IMR-90 (cell line): Measurements from ENCODE around the gene SPDEF. TPM values are rescaled to one million over a fixed set of nuclear protein-coding genes. Genes with fewer than 3 reads are reported as not detected.

Experiments used
- ATAC-seq: fragments of 200-7000 bp; cut with Tn5 transposase; 2 replicates; pipeline ENCODE4 v1.9.1; 2020; ENCODE audit warnings: low read depth, mild to moderate bottlenecking, moderate library complexity
- BruUV-seq: library from RNA; stranded (reverse); fragments of 400-500 nt; replicated peaks from 2 replicates; lab custom pipeline; 2021; lab: Mats Ljungman, UMichigan
- CTCF ChIA-PET: fragments of 300-600 bp; formaldehyde crosslinking; extraction: SDS; loops from one replicate; lab custom pipeline; 2021; ENCODE audit warnings: antibody characterized with exemption; lab: Yijun Ruan, JAX
- POLR2A ChIA-PET: fragments of 300-600 bp; sonication (Branson Sonifier 250); formaldehyde crosslinking; loops from one replicate; lab custom pipeline; 2022; ENCODE audit warnings: antibody characterized with exemption; ENCODE audit not compliant: unreplicated experiment; lab: Charles Lee
- DNase-seq: peaks from one replicate; pipeline ENCODE4 v3.0.0; 2013
- H2AFZ ChIP-seq: replicated peaks from 2 replicates; pipeline ENCODE3; 2013; ENCODE audit warnings: low read length, mild to moderate bottlenecking; ENCODE audit not compliant: poor library complexity
- H2AK5ac ChIP-seq: 2 replicates; pipeline ENCODE4 v1.6.1; 2013; ENCODE audit warnings: low read depth, low read length, inconsistent platforms
- H2AK9ac ChIP-seq: replicated peaks from 2 replicates; pipeline ENCODE3; 2013; ENCODE audit warnings: mild to moderate bottlenecking, low read depth, low read length, moderate library complexity; ENCODE audit not compliant: poor library complexity
- H2BK120ac ChIP-seq: 2 replicates; pipeline ENCODE4 v1.6.1; 2013; ENCODE audit warnings: low read depth, low read length, inconsistent platforms
- H2BK15ac ChIP-seq: 3 replicates; pipeline ENCODE4 v1.6.1; 2013; ENCODE audit warnings: low read depth, low read length, inconsistent platforms
- H2BK20ac ChIP-seq: 2 replicates; pipeline ENCODE4 v1.6.1; 2013; ENCODE audit warnings: low read depth, mild to moderate bottlenecking, inconsistent platforms, low read length, moderate library complexity
- H2BK5ac ChIP-seq: 2 replicates; pipeline ENCODE4 v1.6.1; 2013; ENCODE audit warnings: mild to moderate bottlenecking, low read depth, low read length, inconsistent platforms; ENCODE audit not compliant: poor library complexity, severe bottlenecking
- H3K14ac ChIP-seq: replicated peaks from 2 replicates; pipeline ENCODE4 v1.6.1; 2013; ENCODE audit warnings: low read depth, low read length, inconsistent platforms
- H3K18ac ChIP-seq: 2 replicates; pipeline ENCODE4 v1.6.1; 2013; ENCODE audit warnings: low read depth, low read length, control low read depth
- H3K23ac ChIP-seq: 2 replicates; pipeline ENCODE4 v1.6.1; 2013; ENCODE audit warnings: low read depth, low read length, inconsistent platforms
- H3K27ac ChIP-seq: 2 replicates; pipeline ENCODE4 v1.5.1; 2013; ENCODE audit warnings: mild to moderate bottlenecking, control low read depth, low read length; ENCODE audit not compliant: insufficient read depth
- H3K27me3 ChIP-seq: 2 replicates; pipeline ENCODE4 v1.6.1; 2013; ENCODE audit warnings: low read length; ENCODE audit not compliant: control insufficient read depth, insufficient read depth
- H3K36me3 ChIP-seq: 2 replicates; pipeline ENCODE4 v1.6.1; 2013; ENCODE audit warnings: low read length, mixed read lengths; ENCODE audit not compliant: control insufficient read depth, insufficient read depth
- H3K4ac ChIP-seq: 2 replicates; pipeline ENCODE4 v1.6.1; 2013; ENCODE audit warnings: low read depth, low read length, inconsistent platforms
- H3K4me1 ChIP-seq: 2 replicates; pipeline ENCODE4 v1.6.1; 2013; ENCODE audit warnings: low read length, mixed read lengths; ENCODE audit not compliant: control insufficient read depth, insufficient read depth
- H3K4me2 ChIP-seq: 2 replicates; pipeline ENCODE4 v1.6.1; 2013; ENCODE audit warnings: low read depth, mild to moderate bottlenecking, control low read depth, low read length, moderate library complexity
- H3K4me3 ChIP-seq: 2 replicates; pipeline ENCODE4 v1.5.1; 2013; ENCODE audit warnings: low read depth, mild to moderate bottlenecking, control low read depth, low read length, moderate library complexity; ENCODE audit not compliant: insufficient read depth
- H3K56ac ChIP-seq: 2 replicates; pipeline ENCODE4 v1.6.1; 2013; ENCODE audit warnings: low read length, inconsistent platforms; ENCODE audit not compliant: insufficient read depth; ENCODE audit errors: extremely low read depth
- H3K79me1 ChIP-seq, 2 experiments: 2 replicates each; pipeline ENCODE4 v1.6.1; 2013; ENCODE audit warnings: low read length in 2 of 2, inconsistent platforms in 1 of 2, low read depth in 1 of 2
- H3K9ac ChIP-seq: 2 replicates; pipeline ENCODE4 v1.6.1; 2013; ENCODE audit warnings: low read depth, low read length, control low read depth
- H3K9me1 ChIP-seq: 2 replicates; pipeline ENCODE4 v1.6.1; 2013; ENCODE audit warnings: low read length, inconsistent platforms; ENCODE audit not compliant: insufficient read depth
- H3K9me3 ChIP-seq: 2 replicates; pipeline ENCODE4 v1.6.1; 2013; ENCODE audit warnings: low read length; ENCODE audit not compliant: control insufficient read depth, insufficient read depth
- H4K20me1 ChIP-seq: 2 replicates; pipeline ENCODE4 v1.6.1; 2013; ENCODE audit warnings: low read length, inconsistent platforms; ENCODE audit not compliant: insufficient read depth
- H4K5ac ChIP-seq: 2 replicates; pipeline ENCODE4 v1.6.1; 2013; ENCODE audit warnings: mild to moderate bottlenecking, low read depth, low read length, control low read depth
- H4K8ac ChIP-seq, 2 experiments: 2 replicates each; pipeline ENCODE4 v1.6.1; 2013; ENCODE audit warnings: low read depth in 2 of 2, low read length in 2 of 2, control low read depth in 1 of 2, inconsistent platforms in 1 of 2
- H4K91ac ChIP-seq: 2 replicates; pipeline ENCODE4 v1.6.1; 2013; ENCODE audit warnings: low read depth, low read length, inconsistent platforms; ENCODE audit not compliant: insufficient read depth
- CEBPB ChIP-seq: IDR thresholded peaks from 2 replicates; pipeline ENCODE4 v1.6.1; 2012; ENCODE audit warnings: low read depth, low read length, improper control_type of control experiment
- CHD1 ChIP-seq: IDR thresholded peaks from 2 replicates; pipeline ENCODE4 v1.6.1; 2012; ENCODE audit warnings: low read depth, low read length, improper control_type of control experiment
- FOS ChIP-seq: fragments of 150-350 bp; IDR thresholded peaks from 2 replicates; pipeline ENCODE4 v1.6.1; 2016; ENCODE audit warnings: low read depth, low read length
- MAFK ChIP-seq: IDR thresholded peaks from 2 replicates; pipeline ENCODE4 v1.6.1; 2012; ENCODE audit warnings: low read depth, low read length, improper control_type of control experiment
- POLR2A ChIP-seq: IDR thresholded peaks from 2 replicates; pipeline ENCODE4 v1.6.1; 2012; ENCODE audit warnings: mild to moderate bottlenecking, low read depth, low read length
- RFX5 ChIP-seq: IDR thresholded peaks from 2 replicates; pipeline ENCODE4 v1.8.0; 2012; ENCODE audit warnings: low read depth, mild to moderate bottlenecking, low read length, moderate library complexity
- SMC3 ChIP-seq: fragments of 150-350 bp; IDR thresholded peaks from 2 replicates; pipeline ENCODE4 v1.6.1; 2016; ENCODE audit warnings: low read depth, mild to moderate bottlenecking, antibody characterized with exemption, low read length, moderate library complexity
- WGBS, 2 experiments: methylation state at CpG; one replicate each; pipeline versions ENCODE4 v1.1.5 to v1.1.7; 2013; ENCODE audit warnings: missing lambda C conversion rate in 2 of 2; ENCODE audit not compliant: insufficient read length in 1 of 2; ENCODE audit errors: extremely low coverage in 2 of 2; 5-methylcytosine and 5-hydroxymethylcytosine counted together
- dilution Hi-C: fragments of 300-500 bp; cut with HindIII; formaldehyde crosslinking; loops from one replicate; pipeline ENCODE4 v1.14.3; 2018; ENCODE audit warnings: low sequenced_read_pairs; ENCODE audit not compliant: unreplicated experiment
- in situ Hi-C: fragments of 300-500 bp; cut with MboI; formaldehyde crosslinking; loops from 3 replicates; pipeline ENCODE4 v1.14.3; 2019; ENCODE audit warnings: low sequenced_read_pairs, inconsistent platforms, mixed read lengths
- intact Hi-C: fragments of 100-400 bp; cut with micrococcal nuclease; formaldehyde crosslinking; loops from 2 replicates; pipeline ENCODE4 v1.10.0; 2022
- polyA plus RNA-seq, 3 experiments: library from polyadenylated mRNA; depleted of rRNA; stranded (reverse); fragments of >200 nt; gene quantifications; 2 replicates each; pipeline ENCODE4 v1.2.3, GENCODE V29; 2012; ENCODE audit warnings: low replicate concordance in 1 of 3
- total RNA-seq: library from RNA; depleted of rRNA; stranded (reverse); fragments of >200 nt; gene quantifications from 2 replicates; pipeline ENCODE4 v1.2.3, GENCODE V29; 2012
- TF ChIP-seq, protein P1 (sequence below): fragments of 150-350 bp; IDR thresholded peaks from 2 replicates; pipeline ENCODE4 v1.6.1; 2017; ENCODE audit warnings: mild to moderate bottlenecking, antibody characterized with exemption, low read length, low read depth
- TF ChIP-seq, protein P2 (sequence below): fragments of 150-350 bp; IDR thresholded peaks from 2 replicates; pipeline ENCODE4 v1.6.1; 2016; ENCODE audit warnings: low read depth, mild to moderate bottlenecking, low read length, moderate library complexity, borderline replicate concordance

SPDEF gene
- total and polyA plus RNA-seq, 2 of the 4 experiments (the other 2 are of a cell fraction), result 0.05 TPM; not detected in 1

DNA sequence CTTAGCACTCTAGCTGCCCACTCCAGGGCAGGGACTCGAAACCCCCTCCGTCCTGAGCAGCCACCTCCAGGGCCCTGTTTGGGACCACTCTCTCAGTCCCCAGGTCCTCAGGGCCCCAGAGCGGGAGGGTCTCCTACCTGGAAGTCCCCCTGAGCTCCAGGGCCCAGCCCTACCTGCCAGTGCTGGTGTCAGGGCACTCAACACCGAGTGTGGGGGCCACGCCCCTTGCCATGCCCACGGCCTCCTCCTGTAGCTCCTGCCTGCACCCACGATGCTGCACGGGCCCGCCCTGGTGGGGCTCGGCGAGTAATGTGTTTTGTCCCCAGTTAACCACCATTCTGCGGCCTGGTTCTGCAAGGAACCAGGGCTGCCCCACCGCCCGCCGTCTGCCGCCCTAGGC, 21.5 kb downstream of the SPDEF start:
- H2AK5ac ChIP-seq, result no peak overlapping the region
- DNase-seq (no peak), ATAC-seq (no peak)
- H4K5ac ChIP-seq, result no peak overlapping the region
- no peak overlapping the region for H3K4ac ChIP-seq
- H3K27me3 ChIP-seq, result peaks cover 14% of the 10 kb centered on the region; the same call in 1 of the 2 replicates
- dilution Hi-C loops, result no loop called here
- H3K23ac ChIP-seq, result no peak overlapping the region
- CTCF ChIA-PET, result no interaction called here
- H2BK120ac ChIP-seq, result no peak overlapping the region
- no peaks in the 10 kb centered on the region for H3K9me1 ChIP-seq
- H2BK20ac ChIP-seq, result no peak overlapping the region
- no peak overlapping the region for H4K8ac ChIP-seq
- POLR2A ChIA-PET, result no interaction called here
- no peak overlapping the region for H3K4me2 ChIP-seq
- no peak overlapping the region for H3K4me3 ChIP-seq
- no peak overlapping the region for H2BK15ac ChIP-seq
- no peak overlapping the region for H3K56ac ChIP-seq
- no TSS peak for BruUV-seq
- no peaks in the 10 kb centered on the region for H3K79me1 ChIP-seq
- intact Hi-C loops, result no loop called here
- TF ChIP-seq CEBPB (no peak), MAFK (no peak), SMC3 (no peak), POLR2A (no peak), RFX5 (no peak), FOS (no peak), CHD1 (no peak)
- TF ChIP-seq, protein P1, sequence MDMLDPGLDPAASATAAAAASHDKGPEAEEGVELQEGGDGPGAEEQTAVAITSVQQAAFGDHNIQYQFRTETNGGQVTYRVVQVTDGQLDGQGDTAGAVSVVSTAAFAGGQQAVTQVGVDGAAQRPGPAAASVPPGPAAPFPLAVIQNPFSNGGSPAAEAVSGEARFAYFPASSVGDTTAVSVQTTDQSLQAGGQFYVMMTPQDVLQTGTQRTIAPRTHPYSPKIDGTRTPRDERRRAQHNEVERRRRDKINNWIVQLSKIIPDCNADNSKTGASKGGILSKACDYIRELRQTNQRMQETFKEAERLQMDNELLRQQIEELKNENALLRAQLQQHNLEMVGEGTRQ, result no peak
- TF ChIP-seq, protein P2, sequence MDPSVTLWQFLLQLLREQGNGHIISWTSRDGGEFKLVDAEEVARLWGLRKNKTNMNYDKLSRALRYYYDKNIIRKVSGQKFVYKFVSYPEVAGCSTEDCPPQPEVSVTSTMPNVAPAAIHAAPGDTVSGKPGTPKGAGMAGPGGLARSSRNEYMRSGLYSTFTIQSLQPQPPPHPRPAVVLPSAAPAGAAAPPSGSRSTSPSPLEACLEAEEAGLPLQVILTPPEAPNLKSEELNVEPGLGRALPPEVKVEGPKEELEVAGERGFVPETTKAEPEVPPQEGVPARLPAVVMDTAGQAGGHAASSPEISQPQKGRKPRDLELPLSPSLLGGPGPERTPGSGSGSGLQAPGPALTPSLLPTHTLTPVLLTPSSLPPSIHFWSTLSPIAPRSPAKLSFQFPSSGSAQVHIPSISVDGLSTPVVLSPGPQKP, result no peak
- no peak overlapping the region for H2AFZ ChIP-seq
- H3K4me1 ChIP-seq, result no peaks in the 10 kb centered on the region
- WGBS, 2 experiments, result 78% methylated on average over 6 of the region's 16 CpGs; no CpG with 5 or more reads in 1 of the 2 experiments
- no peak overlapping the region for H3K18ac ChIP-seq
- in situ Hi-C loops, result no loop called here
- H4K20me1 ChIP-seq, result no peaks in the 10 kb centered on the region
- H2AK9ac ChIP-seq, result no peak overlapping the region
- no peak overlapping the region for H3K14ac ChIP-seq
- no peaks in the 10 kb centered on the region for H3K36me3 ChIP-seq
- H3K27ac ChIP-seq, result no peak overlapping the region
- no peak overlapping the region for H4K91ac ChIP-seq
- no peaks in the 10 kb centered on the region for H3K9me3 ChIP-seq
- H2BK5ac ChIP-seq, result no peak overlapping the region
- no peak overlapping the region for H3K9ac ChIP-seq
